Neuron (in vitro differentiated cells): ENCODE data around the gene DNPEP.

Source experiments
- H2AFZ ChIP-seq: one replicate; pipeline ENCODE4 v1.6.1; 2013; ENCODE audit warnings: low read depth, mild to moderate bottlenecking, inconsistent platforms, low read length, moderate library complexity
- H3K27me3 ChIP-seq: one replicate; pipeline ENCODE4 v1.6.1; 2013; ENCODE audit warnings: low read length; ENCODE audit not compliant: insufficient read depth
- H3K36me3 ChIP-seq: one replicate; pipeline ENCODE4 v1.6.1; 2013; ENCODE audit warnings: low read length; ENCODE audit not compliant: insufficient read depth
- H3K4me1 ChIP-seq: one replicate; pipeline ENCODE4 v1.6.1; 2013; ENCODE audit warnings: low read length; ENCODE audit not compliant: insufficient read depth
- H3K4me3 ChIP-seq: 2 replicates; pipeline ENCODE4 v1.5.1; 2013; ENCODE audit warnings: mild to moderate bottlenecking, low read length, moderate library complexity
- H3K9me3 ChIP-seq: one replicate; pipeline ENCODE4 v1.6.1; 2013; ENCODE audit warnings: low read length

The DNPEP gene

GRCh38 chr2:219354582-219354981 is 33.1 kb downstream of the DNPEP start:
- Histone ChIP-seq H3K9me3 (no peaks in the 10 kb centered on the region), H2AFZ (no peak overlapping the region), H3K4me1 (peaks cover 22% of the 10 kb centered on the region), H3K4me3 (no peak overlapping the region), H3K27me3 (peaks cover 32% of the 10 kb centered on the region), H3K36me3 (no peaks in the 10 kb centered on the region)

GRCh38 chr2:219353129-219353528 is 34.6 kb downstream of the DNPEP start:
- no peaks in the 10 kb centered on the region for H3K9me3 ChIP-seq
- peaks cover 19% of the 10 kb centered on the region for H3K27me3 ChIP-seq
- no peaks in the 10 kb centered on the region for H3K36me3 ChIP-seq
- H3K4me3 ChIP-seq: no peak overlapping the region
- H3K4me1 ChIP-seq: peaks cover 22% of the 10 kb centered on the region
- no peak overlapping the region for H2AFZ ChIP-seq

- Histone ChIP-seq H3K36me3 (no peaks in the 10 kb centered on the region), H3K4me3 (no peak overlapping the region), H3K27me3 (peaks cover 13% of the 10 kb centered on the region), H3K9me3 (no peaks in the 10 kb centered on the region), H2AFZ (no peak overlapping the region), H3K4me1 (peaks cover 22% of the 10 kb centered on the region)
Observed at GRCh38 chr2:219352448-219353023, 35.2 kb downstream of the DNPEP start.

GRCh38 chr2:219350710-219351221 is 36.9 kb downstream of the DNPEP start:
- no peak overlapping the region for H3K4me3 ChIP-seq
- peaks cover 22% of the 10 kb centered on the region for H3K4me1 ChIP-seq
- H3K36me3 ChIP-seq: no peaks in the 10 kb centered on the region
- no peaks in the 10 kb centered on the region for H3K9me3 ChIP-seq
- peaks cover 8% of the 10 kb centered on the region for H3K27me3 ChIP-seq
- H2AFZ ChIP-seq: no peak overlapping the region

GRCh38 chr2:219350215-219350614 is 37.5 kb downstream of the DNPEP start:
- Histone ChIP-seq H3K27me3 (peaks cover 11% of the 10 kb centered on the region), H2AFZ (no peak overlapping the region), H3K36me3 (no peaks in the 10 kb centered on the region), H3K4me3 (no peak overlapping the region), H3K9me3 (no peaks in the 10 kb centered on the region), H3K4me1 (peaks cover 22% of the 10 kb centered on the region)

- Histone ChIP-seq H3K27me3 (peaks cover 6% of the 10 kb centered on the region), H3K36me3 (no peaks in the 10 kb centered on the region), H2AFZ (no peak overlapping the region), H3K4me1 (peaks cover 1% of the 10 kb centered on the region), H3K9me3 (no peaks in the 10 kb centered on the region), H3K4me3 (no peak overlapping the region)
Observed at GRCh38 chr2:219344751-219345430, 42.8 kb downstream of the DNPEP start.

GRCh38 chr2:219335373-219335786 is 52.3 kb downstream of the DNPEP start:
- Histone ChIP-seq H2AFZ (no peak overlapping the region), H3K36me3 (no peaks in the 10 kb centered on the region), H3K4me3 (no peak overlapping the region), H3K27me3 (peaks cover 40% of the 10 kb centered on the region), H3K4me1 (peaks cover 16% of the 10 kb centered on the region), H3K9me3 (no peaks in the 10 kb centered on the region)

- no peak overlapping the region for H2AFZ ChIP-seq
- no peaks in the 10 kb centered on the region for H3K36me3 ChIP-seq
- no peak overlapping the region for H3K4me3 ChIP-seq
- H3K4me1 ChIP-seq: peaks cover 16% of the 10 kb centered on the region
- no peaks in the 10 kb centered on the region for H3K9me3 ChIP-seq
- H3K27me3 ChIP-seq: peaks cover 49% of the 10 kb centered on the region
Observed at GRCh38 chr2:219334076-219334475, 53.6 kb downstream of the DNPEP start.

- Histone ChIP-seq H2AFZ (no peak within 1 kb of the TSS), H3K4me3 (no peak within 1 kb of the TSS), H3K27me3 (peaks cover 58% of the 10 kb centered on the region), H3K36me3 (no peaks in the 10 kb centered on the region), H3K9me3 (no peaks in the 10 kb centered on the region), H3K4me1 (peaks cover 16% of the 10 kb centered on the region)
Observed at GRCh38 chr2:219332542-219332941, 55.2 kb downstream of the DNPEP start, which contains the start of gene RESP18. Gene RESP18 (minus strand): TSS chr2:219332744.

- H3K4me1 ChIP-seq: peaks cover 16% of the 10 kb centered on the region
- H3K27me3 ChIP-seq: peaks cover 61% of the 10 kb centered on the region
- H2AFZ ChIP-seq: no peak overlapping the region
- no peaks in the 10 kb centered on the region for H3K36me3 ChIP-seq
- no peaks in the 10 kb centered on the region for H3K9me3 ChIP-seq
- no peak overlapping the region for H3K4me3 ChIP-seq
Observed at GRCh38 chr2:219331560-219332213, 56.0 kb downstream of the DNPEP start.

GRCh38 chr2:219327719-219328118 is 60.0 kb downstream of the DNPEP start:
- no peaks in the 10 kb centered on the region for H3K36me3 ChIP-seq
- no peak overlapping the region for H2AFZ ChIP-seq
- no peak overlapping the region for H3K4me3 ChIP-seq
- H3K4me1 ChIP-seq: peaks cover 4% of the 10 kb centered on the region
- H3K27me3 ChIP-seq: peaks cover 58% of the 10 kb centered on the region
- no peaks in the 10 kb centered on the region for H3K9me3 ChIP-seq

GRCh38 chr2:219325657-219326315 is 61.9 kb downstream of the DNPEP start:
- Histone ChIP-seq H3K4me3 (no peak overlapping the region), H3K36me3 (no peaks in the 10 kb centered on the region), H3K27me3 (peaks cover 42% of the 10 kb centered on the region), H2AFZ (no peak overlapping the region), H3K4me1 (no peaks in the 10 kb centered on the region), H3K9me3 (no peaks in the 10 kb centered on the region)

GRCh38 chr2:219325136-219325535 is 62.6 kb downstream of the DNPEP start:
- no peaks in the 10 kb centered on the region for H3K36me3 ChIP-seq
- H3K4me3 ChIP-seq: no peak overlapping the region
- H3K4me1 ChIP-seq: no peaks in the 10 kb centered on the region
- no peaks in the 10 kb centered on the region for H3K9me3 ChIP-seq
- H2AFZ ChIP-seq: no peak overlapping the region
- H3K27me3 ChIP-seq: peaks cover 36% of the 10 kb centered on the region
